H9 (cell line): ENCODE measurements around the gene SNX18. TPM values are rescaled to one million over a fixed set of nuclear protein-coding genes. Genes with fewer than 3 reads are reported as not detected.

Source experiments
- DNase-seq: peaks from one replicate; pipeline ENCODE4 v3.0.0-alpha.2; 2017
- H2AFZ ChIP-seq: one replicate; pipeline ENCODE4 v1.6.1; 2013; ENCODE audit warnings: mild to moderate bottlenecking, low read length, control low read depth, moderate library complexity
- H2AK5ac ChIP-seq: 2 replicates; pipeline ENCODE4 v1.6.1; 2013; ENCODE audit warnings: low read length, control low read depth, mixed read lengths; ENCODE audit not compliant: insufficient read length
- H2BK120ac ChIP-seq: one replicate; pipeline ENCODE4 v1.6.1; 2013; ENCODE audit warnings: low read depth, mild to moderate bottlenecking, low read length, control low read depth, inconsistent platforms; ENCODE audit not compliant: poor library complexity, severe bottlenecking
- H2BK12ac ChIP-seq: 2 replicates; pipeline ENCODE4 v1.6.1; 2013; ENCODE audit warnings: low read length, control low read depth, mixed read lengths, low read depth; ENCODE audit not compliant: insufficient read length
- H2BK15ac ChIP-seq: 2 replicates; pipeline ENCODE4 v1.6.1; 2013; ENCODE audit warnings: low read depth, low read length, control low read depth
- H2BK20ac ChIP-seq: one replicate; pipeline ENCODE4 v1.6.1; 2013; ENCODE audit warnings: low read depth, mild to moderate bottlenecking, low read length, control low read depth, inconsistent platforms; ENCODE audit not compliant: poor library complexity, severe bottlenecking
- H2BK5ac ChIP-seq: 2 replicates; pipeline ENCODE4 v1.6.1; 2013; ENCODE audit warnings: low read length, control low read depth, mixed read lengths; ENCODE audit not compliant: insufficient read length
- H3K14ac ChIP-seq: 2 replicates; pipeline ENCODE4 v1.6.1; 2013; ENCODE audit warnings: low read length, control low read depth; ENCODE audit not compliant: insufficient read depth
- H3K18ac ChIP-seq: 2 replicates; pipeline ENCODE4 v1.6.1; 2013; ENCODE audit warnings: low read depth, mild to moderate bottlenecking, mixed read lengths, low read length, control low read depth; ENCODE audit not compliant: insufficient read length
- H3K23ac ChIP-seq: 2 replicates; pipeline ENCODE4 v1.6.1; 2013; ENCODE audit warnings: low read length, control low read depth, mixed read lengths, low read depth; ENCODE audit not compliant: insufficient read length
- H3K23me2 ChIP-seq: 2 replicates; pipeline ENCODE4 v1.6.1; 2013; ENCODE audit warnings: low read depth, mild to moderate bottlenecking, mixed read lengths, low read length, control low read depth; ENCODE audit not compliant: insufficient read length, poor library complexity, severe bottlenecking
- H3K27ac ChIP-seq: 2 replicates; pipeline ENCODE4 v1.5.1; 2013; ENCODE audit warnings: low read length, control low read depth, mixed read lengths, low read depth; ENCODE audit not compliant: insufficient read length
- H3K27me3 ChIP-seq: 2 replicates; pipeline ENCODE4 v1.6.1; 2013; ENCODE audit warnings: low read length, control low read depth, inconsistent platforms; ENCODE audit not compliant: insufficient read depth
- H3K4ac ChIP-seq: 2 replicates; pipeline ENCODE4 v1.6.1; 2013; ENCODE audit warnings: low read depth, mild to moderate bottlenecking, control low read depth, inconsistent platforms, low read length, moderate library complexity
- H3K4me1 ChIP-seq: 2 replicates; pipeline ENCODE4 v1.6.1; 2013; ENCODE audit warnings: low read length, control low read depth, inconsistent platforms; ENCODE audit not compliant: insufficient read depth
- H3K4me2 ChIP-seq: 2 replicates; pipeline ENCODE4 v1.6.1; 2013; ENCODE audit warnings: low read length, control low read depth, mixed read lengths; ENCODE audit not compliant: insufficient read length, insufficient read depth
- H3K56ac ChIP-seq: 2 replicates; pipeline ENCODE4 v1.6.1; 2013; ENCODE audit warnings: low read depth, mild to moderate bottlenecking, mixed read lengths, low read length, control low read depth; ENCODE audit not compliant: insufficient read length
- H3K79me1 ChIP-seq: 2 replicates; pipeline ENCODE4 v1.6.1; 2013; ENCODE audit warnings: low read depth, mild to moderate bottlenecking, moderate library complexity, low read length, control low read depth, inconsistent platforms; ENCODE audit not compliant: insufficient read depth, poor library complexity, severe bottlenecking
- H3K79me2 ChIP-seq: 2 replicates; pipeline ENCODE4 v1.6.1; 2013; ENCODE audit warnings: low read length, control low read depth, inconsistent platforms; ENCODE audit not compliant: insufficient read depth
- H3K9ac ChIP-seq: 2 replicates; pipeline ENCODE4 v1.6.1; 2013; ENCODE audit warnings: low read length, control low read depth, mixed read lengths; ENCODE audit not compliant: insufficient read length; ENCODE audit errors: extremely low read depth
- H3K9me3 ChIP-seq: one replicate; pipeline ENCODE4 v1.6.1; 2013; ENCODE audit warnings: low read depth, low read length, inconsistent platforms; ENCODE audit not compliant: control insufficient read depth
- H3T11ph ChIP-seq: one replicate; pipeline ENCODE4 v1.6.1; 2013; ENCODE audit warnings: mild to moderate bottlenecking, low read length, control low read depth, inconsistent platforms
- H4K20me1 ChIP-seq: one replicate; pipeline ENCODE4 v1.6.1; 2013; ENCODE audit not compliant: control insufficient read depth, insufficient read length, insufficient read depth
- H4K5ac ChIP-seq: 2 replicates; pipeline ENCODE4 v1.6.1; 2013; ENCODE audit warnings: low read depth, mild to moderate bottlenecking, mixed read lengths, low read length, control low read depth; ENCODE audit not compliant: insufficient read length
- H4K8ac ChIP-seq: replicated peaks from 2 replicates; pipeline ENCODE4 v1.6.1; 2013; ENCODE audit warnings: low read length, control low read depth, mixed read lengths, low read depth; ENCODE audit not compliant: insufficient read length
- H4K91ac ChIP-seq: 2 replicates; pipeline ENCODE4 v1.6.1; 2013; ENCODE audit warnings: low read depth, mild to moderate bottlenecking, moderate library complexity, mixed read lengths, low read length, control low read depth; ENCODE audit not compliant: insufficient read length
- H3K27ac Mint-ChIP-seq, 3 experiments: 2 replicates in 2 of 3; 3 replicates in 1 of 3; pipeline ENCODE4 v1.8.0; 2020 to 2021; ENCODE audit warnings: mixed read lengths in 3 of 3, mild to moderate bottlenecking in 1 of 3, moderate library complexity in 1 of 3
- H3K27me3 Mint-ChIP-seq: 2 replicates; pipeline ENCODE4 v1.8.0; 2021; ENCODE audit warnings: low read depth, mild to moderate bottlenecking, moderate library complexity, mixed read lengths
- H3K36me3 Mint-ChIP-seq, 3 experiments: 2 replicates in 2 of 3; 3 replicates in 1 of 3; pipeline ENCODE4 v1.8.0; 2020 to 2021; ENCODE audit warnings: low read depth in 3 of 3, mixed read lengths in 3 of 3; ENCODE audit not compliant: insufficient read depth in 1 of 3
- H3K4me1 Mint-ChIP-seq, 2 experiments: 2 replicates each; pipeline ENCODE4 v1.8.0; 2020; ENCODE audit warnings: mixed read lengths in 2 of 2
- H3K4me3 Mint-ChIP-seq, 2 experiments: 2 replicates in 1 of 2; 3 replicates in 1 of 2; pipeline ENCODE4 v1.8.0; 2020 to 2021; ENCODE audit warnings: mild to moderate bottlenecking in 2 of 2, mixed read lengths in 2 of 2, moderate library complexity in 1 of 2
- H3K9me3 Mint-ChIP-seq, 2 experiments: 2 replicates in 1 of 2; 3 replicates in 1 of 2; pipeline ENCODE4 v1.8.0; 2020; ENCODE audit warnings: mild to moderate bottlenecking in 2 of 2, mixed read lengths in 2 of 2, moderate library complexity in 1 of 2
- WGBS: extraction: QIAGEN DNeasy Blood & Tissue Kit; methylation state at CpG from one replicate; pipeline ENCODE4 v1.1.7; 2013; ENCODE audit warnings: missing lambda C conversion rate, low lambda C conversion rate, mixed read lengths; ENCODE audit not compliant: insufficient read length; ENCODE audit errors: extremely low coverage; 5-methylcytosine and 5-hydroxymethylcytosine counted together
- total RNA-seq: library from RNA; stranded (reverse); gene quantifications from 2 replicates; pipeline ENCODE4 v1.2.1, GENCODE V29; 2021
- TF ChIP-seq, protein P1 (sequence below): fragments of 200-600 bp; sonication (generic); conservative IDR thresholded peaks from 3 replicates; pipeline ENCODE4 v1.8.0; 2021; ENCODE audit warnings: antibody characterized with exemption, mild to moderate bottlenecking

SNX18 gene
- total RNA-seq, 1 experiment from 2014 or later = 17.2 TPM

DNA sequence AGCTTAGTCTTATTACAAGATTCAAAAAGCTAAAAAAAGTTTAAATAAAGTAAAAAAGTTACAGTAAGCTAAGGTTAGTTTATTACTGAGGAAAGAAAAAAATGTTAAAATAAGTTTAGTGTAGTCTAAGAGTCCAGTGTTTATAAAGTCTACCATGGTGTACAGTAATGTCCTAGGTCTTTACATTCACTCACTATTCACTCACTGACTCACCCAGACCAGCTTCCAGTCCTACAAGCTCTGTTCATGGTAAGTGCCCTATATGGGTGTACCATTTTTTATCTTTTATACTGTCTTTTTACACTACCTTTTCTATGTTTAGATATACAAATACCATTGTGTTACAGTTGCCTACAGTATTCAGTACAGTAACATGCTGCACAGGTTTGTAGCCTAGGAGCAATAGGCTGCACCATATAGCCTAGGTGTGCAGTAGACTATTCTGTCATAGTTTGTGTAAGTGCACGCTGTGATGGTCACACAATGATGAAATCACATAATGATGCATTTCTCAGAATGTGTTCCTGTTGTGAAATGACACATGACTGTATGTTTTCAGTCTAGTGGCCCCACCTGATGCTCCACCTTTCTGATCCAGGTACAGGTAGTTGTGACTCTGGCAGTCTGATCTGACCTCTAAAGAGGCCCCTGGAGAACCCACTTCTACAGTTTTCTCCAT lies 45.7 kb downstream of the SNX18 start:
- no peak overlapping the region for H3K4me3 Mint-ChIP-seq
- H2AFZ ChIP-seq = no peak overlapping the region
- no peak overlapping the region for H4K5ac ChIP-seq
- H3K4ac ChIP-seq = no peak overlapping the region
- H3K23me2 ChIP-seq = no peaks in the 10 kb centered on the region
- no peak overlapping the region for H2BK5ac ChIP-seq
- no peak overlapping the region for H2BK120ac ChIP-seq
- no peak overlapping the region for H3K27ac ChIP-seq
- H3K27me3 ChIP-seq = no peaks in the 10 kb centered on the region
- peaks cover 5 to 6% of the 10 kb centered on the region in 2 experiments for H3K9me3 Mint-ChIP-seq
- no peak overlapping the region for H3K9ac ChIP-seq
- H3K27me3 Mint-ChIP-seq = no peaks in the 10 kb centered on the region
- H4K8ac ChIP-seq = no peak overlapping the region
- no peaks in the 10 kb centered on the region for H3K79me2 ChIP-seq
- DNase-seq = no peak
- H3K56ac ChIP-seq = no peak overlapping the region
- no peaks in the 10 kb centered on the region for H3K4me1 ChIP-seq
- H2BK20ac ChIP-seq = no peak overlapping the region
- no peak overlapping the region for H3T11ph ChIP-seq
- no peak overlapping the region for H3K4me2 ChIP-seq
- H3K23ac ChIP-seq = no peak overlapping the region
- no peak overlapping the region for H3K14ac ChIP-seq
- TF ChIP-seq, protein P1, sequence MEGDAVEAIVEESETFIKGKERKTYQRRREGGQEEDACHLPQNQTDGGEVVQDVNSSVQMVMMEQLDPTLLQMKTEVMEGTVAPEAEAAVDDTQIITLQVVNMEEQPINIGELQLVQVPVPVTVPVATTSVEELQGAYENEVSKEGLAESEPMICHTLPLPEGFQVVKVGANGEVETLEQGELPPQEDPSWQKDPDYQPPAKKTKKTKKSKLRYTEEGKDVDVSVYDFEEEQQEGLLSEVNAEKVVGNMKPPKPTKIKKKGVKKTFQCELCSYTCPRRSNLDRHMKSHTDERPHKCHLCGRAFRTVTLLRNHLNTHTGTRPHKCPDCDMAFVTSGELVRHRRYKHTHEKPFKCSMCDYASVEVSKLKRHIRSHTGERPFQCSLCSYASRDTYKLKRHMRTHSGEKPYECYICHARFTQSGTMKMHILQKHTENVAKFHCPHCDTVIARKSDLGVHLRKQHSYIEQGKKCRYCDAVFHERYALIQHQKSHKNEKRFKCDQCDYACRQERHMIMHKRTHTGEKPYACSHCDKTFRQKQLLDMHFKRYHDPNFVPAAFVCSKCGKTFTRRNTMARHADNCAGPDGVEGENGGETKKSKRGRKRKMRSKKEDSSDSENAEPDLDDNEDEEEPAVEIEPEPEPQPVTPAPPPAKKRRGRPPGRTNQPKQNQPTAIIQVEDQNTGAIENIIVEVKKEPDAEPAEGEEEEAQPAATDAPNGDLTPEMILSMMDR = no peak
- H3K27ac Mint-ChIP-seq = no peak overlapping the region
- peaks cover 0 to 4% (median 2%) of the 10 kb centered on the region in 3 experiments; a peak in 2 of 7 replicates for H3K36me3 Mint-ChIP-seq
- H3K4me1 Mint-ChIP-seq = 0 out of 4 replicates have a peak, but pooled peaks cover 3 to 6% of the 10 kb centered on the region in 2 experiments
- no peak overlapping the region for H4K91ac ChIP-seq
- WGBS = no CpG with 5 or more reads among the region's 1 CpG
- no peak overlapping the region for H3K18ac ChIP-seq
- H2BK15ac ChIP-seq = no peak overlapping the region
- H4K20me1 ChIP-seq = no peaks in the 10 kb centered on the region
- H2BK12ac ChIP-seq = no peak overlapping the region
- no peak overlapping the region for H2AK5ac ChIP-seq
- no peaks in the 10 kb centered on the region for H3K9me3 ChIP-seq
- no peaks in the 10 kb centered on the region for H3K79me1 ChIP-seq
